Measurements from ENCODE around the gene MEPCE.

MEPCE gene

GRCh38 chr7:100465299-100465698, 35.7 kb downstream of the MEPCE start:
- no peak for DNase-seq

GRCh38 chr7:100465702-100466311, 36.2 kb downstream of the MEPCE start:
- no peak for DNase-seq

DNA sequence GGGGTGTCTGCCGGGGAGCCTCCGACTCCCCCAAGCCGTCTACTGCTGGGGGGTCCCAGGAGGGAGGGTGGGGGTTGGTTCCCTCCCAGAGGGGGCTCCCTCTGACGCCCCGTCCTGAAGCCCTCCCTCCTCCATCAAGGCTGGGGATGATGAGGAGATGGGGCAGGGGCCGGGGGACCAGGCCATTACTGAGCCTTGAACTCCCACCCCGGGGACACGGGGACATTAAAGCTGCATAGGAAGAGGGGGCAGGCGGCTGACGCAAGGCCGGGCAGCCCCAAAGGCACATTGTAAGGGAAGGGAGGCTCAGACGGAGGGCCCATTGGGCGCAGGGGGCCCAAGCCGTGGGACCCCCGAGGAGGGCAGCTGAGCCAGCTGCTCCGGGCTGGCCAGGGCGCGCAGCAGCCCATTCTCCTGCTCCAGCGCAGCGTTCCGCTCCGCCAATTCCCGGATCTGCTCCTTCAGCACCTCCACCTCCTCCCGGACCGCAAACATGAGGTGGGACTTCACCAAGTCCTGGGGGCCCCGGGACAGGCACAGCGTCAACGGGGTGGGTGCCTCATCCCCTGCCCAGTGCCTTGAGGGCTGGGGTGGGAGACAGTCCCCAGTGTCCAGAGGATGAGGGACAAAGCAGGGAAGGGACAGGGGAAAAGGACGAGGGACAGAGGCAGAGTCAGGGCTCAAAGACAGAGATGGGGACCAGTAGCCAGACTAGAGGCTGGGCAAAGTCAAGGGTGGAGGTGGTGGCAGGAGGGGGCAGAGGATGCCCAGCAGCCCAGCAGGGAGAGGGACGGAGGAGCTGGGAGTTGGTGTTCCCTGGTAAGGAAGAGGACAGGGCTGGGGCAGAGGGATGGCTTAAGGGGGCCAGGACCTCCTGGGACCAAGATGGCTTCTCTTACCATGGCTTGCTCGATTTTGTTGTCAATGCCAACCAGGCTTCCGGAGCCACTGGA, 37.3 kb downstream of the MEPCE start:
- no peak for DNase-seq

DNA sequence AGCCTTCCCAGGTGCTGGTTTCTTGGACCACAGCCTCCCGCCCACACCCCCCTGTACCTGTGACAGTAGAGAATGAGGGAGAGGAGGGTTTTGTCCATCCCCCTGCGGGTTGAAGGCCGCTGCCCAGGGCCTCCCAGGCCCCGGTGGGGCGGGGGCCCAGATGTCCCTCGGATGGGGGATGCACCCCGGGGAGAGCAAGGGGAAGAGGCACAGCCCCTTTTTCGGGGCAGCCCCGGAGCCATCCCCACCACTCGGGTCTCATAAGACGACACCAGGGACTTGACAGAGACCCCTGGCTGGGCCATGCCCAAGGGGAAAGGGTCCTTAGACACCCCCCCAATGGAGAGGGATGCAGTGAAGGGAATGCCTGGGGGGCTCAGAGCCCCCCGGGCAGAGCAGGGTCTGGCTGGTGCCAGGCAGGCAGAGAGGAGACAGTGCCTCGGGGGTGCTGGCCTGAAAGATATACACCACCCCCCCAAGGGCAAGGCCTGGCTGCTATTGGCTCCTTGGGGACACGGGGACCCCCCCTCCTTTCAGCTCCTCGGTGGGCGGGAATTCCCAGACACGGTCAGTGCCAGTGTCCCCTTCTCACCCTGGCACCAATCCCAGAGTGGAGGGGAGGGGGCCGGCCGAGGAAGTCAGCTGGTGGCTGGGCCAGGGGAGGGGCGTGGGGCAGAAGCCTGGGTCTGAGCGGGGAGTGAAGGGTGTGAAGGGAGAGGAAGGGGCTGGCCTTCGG, 38.2 kb downstream of the MEPCE start:
- no peak for DNase-seq

GRCh38 chr7:100469227-100470044, 39.8 kb downstream of the MEPCE start:
- peak; percentile 81 to 86 for DNase-seq

GRCh38 chr7:100471021-100471420, 41.4 kb downstream of the MEPCE start:
- DNase-seq: no peak

GRCh38 chr7:100472121-100472851, 42.7 kb downstream of the MEPCE start:
- no peak for DNase-seq

GRCh38 chr7:100472854-100473499, 43.3 kb downstream of the MEPCE start:
- DNase-seq: no peak

GRCh38 chr7:100475549-100475948, 45.9 kb downstream of the MEPCE start:
- DNase-seq: no peak

DNA sequence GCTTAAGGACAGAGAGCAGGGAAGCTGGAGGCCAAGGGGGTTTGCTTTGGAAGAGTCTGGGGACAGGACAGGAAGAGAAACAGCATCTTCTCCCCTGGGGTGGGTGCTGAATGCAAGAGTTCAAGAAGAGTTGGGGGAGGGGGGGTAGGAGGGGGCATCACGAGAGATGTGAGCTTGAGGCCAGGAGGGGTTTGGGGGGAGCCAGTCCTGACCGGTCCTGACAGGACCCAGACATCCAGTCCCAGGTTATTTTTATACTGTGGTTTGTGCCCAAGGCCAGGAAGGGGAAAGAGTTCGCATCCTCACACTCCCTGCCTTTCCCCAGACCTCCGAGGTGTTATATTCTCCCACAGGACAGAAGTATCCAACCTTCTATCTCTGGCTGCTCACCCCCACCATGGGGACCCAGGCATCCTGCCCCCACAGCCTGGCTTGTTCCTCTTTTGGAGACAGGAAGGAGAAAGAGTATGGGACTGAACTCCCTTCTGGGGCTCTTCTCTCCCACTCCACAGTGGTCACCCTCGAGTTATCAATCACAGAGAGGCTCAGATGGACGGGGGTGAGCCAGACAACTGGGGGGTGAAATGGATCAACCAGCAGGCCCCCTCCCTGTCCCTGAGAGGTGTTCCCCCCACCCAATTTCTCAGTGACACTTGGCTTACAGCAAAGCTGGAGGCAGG, 46.6 kb downstream of the MEPCE start:
- DNase-seq: no peak

DNA sequence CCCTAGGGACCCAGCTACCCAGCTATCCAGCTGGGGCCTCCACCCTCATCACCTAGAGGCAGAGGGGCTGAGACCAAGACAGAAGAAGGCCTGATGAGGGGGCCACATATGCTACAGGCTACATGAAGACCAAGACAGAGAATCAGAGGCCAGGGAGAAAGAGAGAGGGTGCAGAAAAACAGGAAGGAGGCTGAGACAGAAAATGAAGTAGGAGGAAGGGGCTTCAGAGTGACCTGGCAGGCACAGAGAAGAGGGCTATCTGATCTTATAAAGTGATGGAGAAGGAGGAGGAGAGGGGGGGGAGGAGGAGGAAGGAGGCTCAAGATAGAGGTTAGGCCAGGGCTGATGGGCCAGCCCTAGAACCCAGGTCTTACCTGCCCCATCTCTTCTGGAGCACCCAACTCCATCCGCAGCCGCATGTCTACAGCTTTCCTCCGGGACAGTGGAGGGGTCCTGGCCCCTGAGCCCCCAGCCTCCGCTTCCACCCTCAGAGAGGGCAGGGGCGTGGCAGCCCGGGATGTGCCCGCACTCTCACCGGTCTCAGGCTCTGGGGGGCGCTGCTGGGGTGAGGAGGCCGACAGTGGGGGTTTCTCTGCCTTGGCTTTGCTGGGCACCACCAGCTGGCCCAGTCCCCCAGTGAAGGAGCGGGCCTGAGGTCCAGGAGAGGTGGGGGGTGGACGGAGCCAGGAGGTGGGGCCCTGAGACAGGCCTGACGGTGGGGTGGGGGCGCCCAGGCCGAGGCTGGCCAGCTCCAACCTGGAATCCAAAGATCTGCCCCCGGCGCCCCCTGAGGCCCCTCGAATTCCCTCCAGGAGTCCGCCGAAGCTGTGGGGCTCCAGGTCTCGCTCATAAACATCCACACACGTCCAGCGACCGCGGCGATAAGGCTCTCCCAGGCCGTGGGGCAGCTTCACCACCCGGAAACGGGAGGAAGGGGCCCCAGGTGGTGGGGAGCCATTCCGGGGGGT, 47.6 kb downstream of the MEPCE start:
- no peak for DNase-seq

GRCh38 chr7:100477871-100478267, 48.2 kb downstream of the MEPCE start:
- DNase-seq: no peak

DNA sequence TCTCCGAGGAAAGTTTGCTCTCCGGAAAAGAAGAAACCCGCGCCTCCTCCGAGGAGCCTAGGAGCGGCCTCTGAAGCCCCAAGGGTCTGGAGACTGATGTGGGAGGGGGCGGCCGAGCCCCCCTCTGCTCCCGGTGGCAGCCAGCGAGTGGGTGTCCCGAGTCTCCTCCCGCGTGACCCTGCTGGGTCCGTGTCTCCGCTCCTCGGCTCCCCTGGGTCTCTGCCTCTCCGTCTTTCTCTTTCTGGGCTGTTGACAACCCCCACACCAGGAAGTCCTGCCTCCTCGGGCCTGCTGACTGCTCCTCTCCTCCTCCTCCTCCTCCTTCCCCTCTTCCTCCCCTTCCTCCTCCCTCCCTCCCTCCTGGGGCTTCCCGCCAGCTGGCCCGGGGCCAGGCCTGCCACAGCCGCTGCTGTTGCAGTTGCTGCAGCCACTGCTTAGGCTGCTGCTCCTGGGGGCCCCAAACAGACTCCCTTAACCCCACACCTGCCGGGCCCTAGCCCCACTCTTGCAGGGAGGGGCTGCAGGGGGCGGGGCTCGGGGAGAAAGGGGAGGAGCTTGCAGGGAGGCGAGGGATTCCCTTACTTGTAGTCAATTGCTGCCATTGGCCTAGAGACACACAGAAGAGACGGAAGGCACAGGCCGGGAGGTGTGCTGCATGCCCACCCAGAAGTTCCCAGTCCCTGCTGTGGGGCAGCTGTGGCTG, 49.5 kb downstream of the MEPCE start, which contains the start of gene TSC22D4:
Gene TSC22D4 (minus strand): TSS at position 257 of the 703 bp plus-strand sequence. CDS start 1,176 bp downstream, outside the sequence.
- DNase-seq: peak; percentile 84 to 85

GRCh38 chr7:100481466-100481865, 51.8 kb downstream of the MEPCE start:
- DNase-seq: no peak

- DNase-seq: no peak
Observed at GRCh38 chr7:100482728-100483089, 53.1 kb downstream of the MEPCE start.

- peak; percentile 73 to 75 for DNase-seq
Observed at GRCh38 chr7:100483090-100483721, 53.6 kb downstream of the MEPCE start.

All from activated CD4-positive, alpha-beta T cell treated with anti-CD3 and anti-CD28 coated beads, Interleukin-2, amount 50 U/mL, for 4 hours (primary cell).